Heart right ventricle (tissue), 16 donors: Measurements from ENCODE around the gene PCBP3. TPM values are rescaled to one million over a fixed set of nuclear protein-coding genes. Genes with fewer than 3 reads are reported as not detected.

Experiments used
- ATAC-seq, 8 donors: fragments of 200-7000 bp; cut with Tn5 transposase; one replicate each; pipeline ENCODE4 v1.9.1; 2020; ENCODE audit warnings: mild to moderate bottlenecking in 8 of 8, moderate library complexity in 8 of 8, moderate number of reproducible peaks in 1 of 8
- DNase-seq, 2 donors: peaks; one replicate each; pipeline ENCODE4 v3.0.0-alpha.2; 2020
- H3K27ac ChIP-seq, 10 donors: fragments of 200-600 bp; sonication (generic) in 2 of 10; one replicate each; pipeline versions ENCODE4 v1.5.0 to v1.8.0; 2020 to 2022; ENCODE audit warnings: mild to moderate bottlenecking in 3 of 10
- H3K27me3 ChIP-seq, 7 donors: fragments of 200-600 bp; one replicate each; pipeline ENCODE4 v1.8.0; 2021 to 2022; ENCODE audit warnings: mild to moderate bottlenecking in 2 of 7
- H3K36me3 ChIP-seq, 9 donors: fragments of 200-600 bp; sonication (generic) in 1 of 9; one replicate each; pipeline versions ENCODE4 v1.5.0 to v1.8.0; 2020 to 2022; ENCODE audit warnings: mild to moderate bottlenecking in 2 of 9
- H3K4me1 ChIP-seq, 9 donors: fragments of 200-600 bp; sonication (generic) in 1 of 9; one replicate each; pipeline versions ENCODE4 v1.5.0 to v1.8.0; 2020 to 2022; ENCODE audit warnings: mild to moderate bottlenecking in 4 of 9
- H3K4me3 ChIP-seq, 10 donors: fragments of 200-600 bp; sonication (generic) in 2 of 10; one replicate each; pipeline versions ENCODE4 v1.5.0 to v1.8.0; 2020 to 2022; ENCODE audit warnings: mild to moderate bottlenecking in 7 of 10, moderate library complexity in 2 of 10
- H3K9me3 ChIP-seq, 11 donors: fragments of 200-600 bp in 10 of 11; sonication (generic) in 2 of 11; one replicate each; pipeline versions ENCODE4 v1.5.0 to v1.8.0; 2013 to 2022; ENCODE audit warnings: mild to moderate bottlenecking in 2 of 11, control low read depth in 1 of 11, moderate library complexity in 1 of 11
- WGBS, 2 donors: extraction: QIAGEN DNeasy Blood & Tissue Kit; methylation state at CpG; one replicate each; pipeline ENCODE4 v1.1.7; 2013; ENCODE audit warnings: inconsistent platforms in 1 of 2; 5-methylcytosine and 5-hydroxymethylcytosine counted together
- intact Hi-C, 10 donors: fragments of 100-400 bp; cut with DNase I; formaldehyde crosslinking; loops; one replicate each; pipeline versions ENCODE4 v1.11.1 to v1.14.2; 2022
- polyA plus RNA-seq, 2 donors: library from polyadenylated mRNA; stranded (reverse); fragments of 200-250 nt; gene quantifications; one replicate each; pipeline ENCODE4 v1.2.3, GENCODE V29; 2013
- total RNA-seq, 10 donors: library from RNA; stranded (reverse); fragmentation: NEBNext Ultra II Directional in 3 of 10; extraction: Animal tissue kit (Norgen Biotek cat#: 25700) in 3 of 10; gene quantifications; one replicate each; pipeline versions ENCODE4 v1.2.1 to v1.2.4, GENCODE V29; 2021 to 2023
- TF ChIP-seq, protein P1 (sequence below), 9 donors: fragments of 200-600 bp; sonication (generic) in 2 of 9; IDR thresholded peaks; one replicate each; pipeline versions ENCODE4 v1.5.0 to v1.8.0; 2021 to 2022; ENCODE audit warnings: antibody characterized with exemption in 9 of 9, mild to moderate bottlenecking in 5 of 9, moderate library complexity in 1 of 9
- donor health status: Arrhythmogenic right ventricular cardiomyopathy.
- donor health status: ischemic (EF 13 %, LVEDD 7.1; RV severe dilation, severe dysfunction).
- donor health status: healthy with polysubstance abuse.
- donor health status: DM: no; HTN: yes; CAD: no.
- donor health status: DM: no; HTN: no; CAD: no.
- donor health status: ischemic (EF 25% LVEDD 6.9; RV normal size, moderate dysfunction).
- donor health status: ischemic (EF 25% LVEDD 5.7; RV mildly dilated, moderate dysfunction).
- donor health status: healthy.
- donor health status: DM: yes; HTN: yes; CAD: no.
- donor health status: Ischemic cardiomyopathy.
- donor health status: ischemic (EF 35%, LVEDD 5.7; RV mildly dilated, moderate dysfunction).
- donor health status: nonischemic (EF 11% LVEDD 7.7; RV severe dilation, severe dysfunction).
- donor health status: DM: yes; HTN: yes; CAD: no.
- donor health status: PGD.
- donor health status: ischemic (EF 29% LVEDD 5.4; RV normal size, mild dysfunction).
- donor health status: nonischemic (EF 23%, LVEDD 6.1; RV moderate dilation, normal function).

The PCBP3 gene
- total and polyA plus RNA-seq, 12 donors = 0.25 to 11.3 (median 1.2) TPM

DNA sequence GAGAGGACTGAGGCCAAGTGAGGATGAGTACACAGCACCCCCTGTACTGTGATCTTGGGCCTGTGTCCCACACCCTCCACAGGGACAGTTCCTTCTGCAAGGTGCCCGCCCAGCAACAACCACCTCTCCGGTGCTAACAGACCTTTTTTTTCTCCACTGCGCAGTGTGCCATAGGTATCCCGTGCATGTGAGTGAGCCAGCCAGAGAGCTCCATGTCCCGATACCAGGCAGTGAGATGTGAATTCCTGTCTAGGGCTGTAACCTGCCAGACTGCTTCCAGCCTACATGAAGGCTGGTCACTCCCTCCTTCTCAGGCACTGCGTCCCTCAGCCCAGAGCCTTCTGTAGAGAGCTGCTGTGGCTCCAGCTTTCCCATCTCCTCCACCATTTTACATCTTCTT is 56.9 kb downstream of the PCBP3 start:
- TF ChIP-seq, protein P1, sequence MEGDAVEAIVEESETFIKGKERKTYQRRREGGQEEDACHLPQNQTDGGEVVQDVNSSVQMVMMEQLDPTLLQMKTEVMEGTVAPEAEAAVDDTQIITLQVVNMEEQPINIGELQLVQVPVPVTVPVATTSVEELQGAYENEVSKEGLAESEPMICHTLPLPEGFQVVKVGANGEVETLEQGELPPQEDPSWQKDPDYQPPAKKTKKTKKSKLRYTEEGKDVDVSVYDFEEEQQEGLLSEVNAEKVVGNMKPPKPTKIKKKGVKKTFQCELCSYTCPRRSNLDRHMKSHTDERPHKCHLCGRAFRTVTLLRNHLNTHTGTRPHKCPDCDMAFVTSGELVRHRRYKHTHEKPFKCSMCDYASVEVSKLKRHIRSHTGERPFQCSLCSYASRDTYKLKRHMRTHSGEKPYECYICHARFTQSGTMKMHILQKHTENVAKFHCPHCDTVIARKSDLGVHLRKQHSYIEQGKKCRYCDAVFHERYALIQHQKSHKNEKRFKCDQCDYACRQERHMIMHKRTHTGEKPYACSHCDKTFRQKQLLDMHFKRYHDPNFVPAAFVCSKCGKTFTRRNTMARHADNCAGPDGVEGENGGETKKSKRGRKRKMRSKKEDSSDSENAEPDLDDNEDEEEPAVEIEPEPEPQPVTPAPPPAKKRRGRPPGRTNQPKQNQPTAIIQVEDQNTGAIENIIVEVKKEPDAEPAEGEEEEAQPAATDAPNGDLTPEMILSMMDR (IDR thresholded peaks at IDR 0.05) = no peak
- intact Hi-C loops = no loop called here
- ATAC-seq (no peak), DNase-seq (no peak)
- H3K36me3 ChIP-seq = no peaks in the 10 kb centered on the region
- peaks cover 0 to 11% (median 6%) of the 10 kb centered on the region in 9 donors for H3K4me1 ChIP-seq
- 90 to 91% methylated on average over 6 of the region's 6 CpGs for WGBS, 2 donors
- H3K4me3 ChIP-seq = no peak overlapping the region
- peaks cover 0 to 12% (median 0%) of the 10 kb centered on the region in 11 donors for H3K9me3 ChIP-seq
- no peak overlapping the region for H3K27ac ChIP-seq
- peaks cover 0 to 4% (median 0%) of the 10 kb centered on the region in 7 donors for H3K27me3 ChIP-seq

DNA sequence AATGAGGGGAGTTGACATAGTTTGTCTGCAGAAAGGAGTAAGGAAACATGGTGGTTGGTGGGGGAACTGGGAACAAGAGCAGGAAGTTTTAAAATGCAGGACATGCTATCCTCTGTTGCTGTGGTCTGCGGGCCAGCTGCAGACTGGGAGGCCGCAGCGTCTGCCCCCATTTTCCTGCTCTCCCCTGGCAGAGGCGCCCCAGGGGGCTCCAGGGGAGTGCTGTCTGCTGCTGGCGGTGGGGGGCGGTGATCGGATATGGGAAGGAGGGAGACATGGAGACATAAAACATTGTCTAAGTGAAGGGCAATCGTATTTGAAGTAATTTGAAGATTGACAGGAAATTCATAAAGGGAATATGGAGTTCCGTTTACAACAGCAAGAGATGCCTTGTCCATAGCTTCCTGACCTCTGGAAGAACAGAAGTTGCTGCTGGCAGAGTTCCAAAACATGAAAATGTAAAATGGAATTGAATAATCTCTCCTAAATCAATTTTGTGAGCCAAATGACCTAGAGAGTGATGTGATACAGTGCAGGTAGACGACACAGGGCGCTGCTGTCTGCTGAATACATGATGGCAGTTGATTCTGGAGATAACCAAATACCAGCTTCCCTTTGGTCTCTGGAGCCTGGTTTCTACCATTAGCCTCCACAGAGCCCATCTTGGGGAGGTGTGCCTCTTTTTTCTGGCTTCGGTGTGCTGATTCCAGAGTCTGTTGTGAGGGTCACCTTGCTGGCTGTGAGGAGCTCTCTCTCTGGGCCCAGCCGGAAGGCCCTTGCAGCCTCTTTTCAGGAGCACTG is 61.0 kb downstream of the PCBP3 start:
- Histone ChIP-seq H3K27me3 (peaks cover 0 to 12% (median 0%) of the 10 kb centered on the region in 7 donors), H3K9me3 (no peaks in the 10 kb centered on the region), H3K36me3 (no peaks in the 10 kb centered on the region), H3K4me1 (peaks cover 0 to 15% (median 0%) of the 10 kb centered on the region in 9 donors), H3K4me3 (no peak overlapping the region), H3K27ac (no peak overlapping the region)
- TF ChIP-seq, protein P1 (IDR thresholded peaks at IDR 0.05) = no peak
- ATAC-seq = no peak
- no peak for DNase-seq
- 70 to 72% methylated on average over 13 of the region's 13 CpGs for WGBS, 2 donors
- intact Hi-C loops = no loop called here

DNA sequence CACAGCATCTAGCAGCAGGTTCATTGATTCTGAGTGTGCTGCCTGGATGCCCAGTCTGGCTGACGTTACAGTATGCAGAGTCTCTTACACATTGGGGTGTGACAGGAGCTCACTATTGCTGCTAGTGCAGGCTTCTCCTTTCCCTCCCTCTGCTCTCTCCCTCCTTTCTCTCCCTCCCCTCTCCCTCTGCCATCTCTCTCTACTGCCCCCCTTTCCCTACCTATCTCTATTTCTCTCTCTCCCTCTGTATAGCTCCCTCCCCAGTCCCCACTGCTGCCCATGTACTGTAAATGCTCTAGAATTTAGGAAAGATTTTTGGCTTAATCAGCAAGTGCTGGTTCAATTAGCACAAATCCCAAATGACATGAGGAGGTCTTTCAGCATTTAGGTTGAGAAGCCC is 62.8 kb downstream of the PCBP3 start:
- H3K4me3 ChIP-seq = no peak overlapping the region
- ATAC-seq = no peak
- intact Hi-C loops = no loop called here
- no peaks in the 10 kb centered on the region for H3K36me3 ChIP-seq
- no peak for DNase-seq
- H3K27me3 ChIP-seq = peaks cover 0 to 12% (median 0%) of the 10 kb centered on the region in 7 donors
- peaks cover 0 to 10% (median 0%) of the 10 kb centered on the region in 11 donors for H3K9me3 ChIP-seq
- no peak overlapping the region for H3K27ac ChIP-seq
- TF ChIP-seq, protein P1 (IDR thresholded peaks at IDR 0.05) = no peak
- 44 to 48% methylated on average over 1 of the region's 1 CpG for WGBS, 2 donors
- H3K4me1 ChIP-seq = peaks cover 0 to 15% (median 0%) of the 10 kb centered on the region in 9 donors

DNA sequence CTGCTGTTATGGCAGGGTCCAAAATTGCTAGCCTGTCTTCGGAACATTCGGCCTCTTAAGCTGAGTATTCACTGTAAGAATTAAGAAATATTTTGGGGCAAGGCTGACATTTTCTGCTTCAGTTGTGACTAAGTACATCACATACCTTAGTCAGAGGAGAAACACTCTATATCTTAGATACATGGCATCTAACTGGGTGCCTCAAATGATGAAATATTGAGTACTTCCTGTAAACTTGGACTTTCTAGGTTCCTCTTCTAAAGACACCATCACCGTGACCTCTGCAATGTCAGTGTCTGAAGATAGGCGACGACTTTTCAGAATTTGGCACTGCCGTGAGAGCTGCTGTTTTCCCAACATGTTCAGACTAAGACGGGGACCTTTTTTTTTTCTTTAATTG is 65.6 kb downstream of the PCBP3 start:
- intact Hi-C loops = no loop called here
- no peaks in the 10 kb centered on the region for H3K36me3 ChIP-seq
- H3K27ac ChIP-seq = peak overlapping the region in 1 of 10 donors; percentile 44
- ATAC-seq = no peak
- H3K4me3 ChIP-seq = no peak overlapping the region
- peaks cover 0 to 22% (median 2%) of the 10 kb centered on the region in 11 donors for H3K9me3 ChIP-seq
- TF ChIP-seq, protein P1 (IDR thresholded peaks at IDR 0.05) = no peak
- no peak for DNase-seq
- peaks cover 0 to 15% (median 0%) of the 10 kb centered on the region in 9 donors for H3K4me1 ChIP-seq
- H3K27me3 ChIP-seq = peaks cover 0 to 12% (median 0%) of the 10 kb centered on the region in 7 donors
- WGBS, 2 donors = 85% methylated on average over 7 of the region's 7 CpGs
